HG03439 (cell line): Measurements from ENCODE around the gene MAN1A2.

Source experiments
- ATAC-seq: cut with Tn5 transposase; IDR thresholded peaks from one replicate; pipeline ENCODE4 v1.9.1; 2021; ENCODE audit warnings: mild to moderate bottlenecking, moderate library complexity; ENCODE audit not compliant: unreplicated experiment

MAN1A2 gene

DNA sequence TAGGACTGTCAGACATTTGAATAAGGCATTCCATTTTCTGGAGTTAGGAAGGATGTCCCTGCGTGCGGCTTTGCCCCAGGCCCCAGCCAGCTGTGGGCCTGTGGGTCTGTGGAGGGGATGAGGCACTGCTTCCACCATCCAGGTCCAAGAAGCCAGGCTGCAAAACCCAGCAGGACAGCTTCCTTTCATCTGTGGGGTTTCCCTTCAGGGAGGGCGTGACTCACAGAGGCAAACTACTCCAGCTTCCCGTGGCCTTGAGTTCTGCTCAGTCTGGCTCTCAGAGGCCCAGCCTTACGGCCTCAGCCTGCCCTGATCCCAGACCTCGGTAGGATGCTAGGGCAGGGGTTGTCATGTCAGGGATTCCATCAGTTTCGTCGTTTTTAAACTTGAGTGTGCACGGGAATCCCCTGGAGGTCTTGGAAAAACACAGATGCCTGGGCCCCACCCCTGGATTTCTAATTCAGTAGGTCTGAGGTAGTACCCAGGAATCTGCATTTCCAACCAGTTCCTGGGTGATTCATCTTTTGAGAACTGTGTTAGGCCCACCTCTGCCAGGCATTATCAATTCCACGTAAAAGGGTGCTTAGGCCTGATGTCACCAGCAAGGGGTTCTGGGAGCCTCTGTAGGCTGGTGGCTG is 206.3 kb downstream of the MAN1A2 start:
- no peak for ATAC-seq

- no peak for ATAC-seq
Observed at GRCh38 chr1:117574161-117574835, 207.0 kb downstream of the MAN1A2 start.

DNA sequence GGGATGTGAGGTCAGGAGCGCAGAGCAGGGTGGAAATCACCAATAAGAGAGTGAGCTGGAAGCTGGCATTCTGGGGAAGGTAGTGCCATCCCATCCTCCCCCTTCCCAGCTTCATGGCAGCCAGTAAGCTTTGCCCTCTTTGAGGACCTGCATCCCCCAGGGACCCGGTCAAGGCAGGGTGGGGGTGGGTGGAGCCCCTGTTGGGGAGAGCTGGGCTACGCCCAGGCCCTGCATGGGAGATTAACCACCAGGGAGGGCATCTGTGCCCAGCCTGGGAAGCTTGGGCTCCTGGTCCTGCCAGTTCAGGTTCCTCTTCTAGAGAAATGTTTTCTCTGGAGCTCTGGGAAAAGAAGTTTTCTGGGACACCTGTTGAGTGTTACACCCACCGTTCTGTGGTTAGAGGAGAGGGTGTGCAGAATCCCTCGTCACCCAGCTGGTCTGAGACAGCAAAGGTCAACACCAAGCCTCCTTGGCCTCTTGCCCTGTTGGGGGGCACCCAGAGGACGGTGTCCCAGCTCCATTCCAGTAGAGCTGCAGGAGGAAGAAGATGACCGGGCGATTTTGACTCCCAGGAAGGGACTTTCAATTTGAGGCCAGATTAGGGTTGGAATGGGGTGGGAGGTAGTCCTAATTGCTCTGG is 208.5 kb downstream of the MAN1A2 start:
- ATAC-seq: no peak

- no peak for ATAC-seq
Observed at GRCh38 chr1:117576236-117576635, 209.0 kb downstream of the MAN1A2 start.

- no peak for ATAC-seq
Observed at GRCh38 chr1:117577191-117577885, 210.1 kb downstream of the MAN1A2 start.

GRCh38 chr1:117578466-117578865 is 211.2 kb downstream of the MAN1A2 start:
- no peak for ATAC-seq
